ENCODE results near the gene HNRNPF.

Gene HNRNPF

GRCh38 chr10:43401627-43402026, 7.4 kb downstream of the HNRNPF start:
- TF ChIP-seq CTCF (IDR thresholded peaks at IDR 0.05; ENCODE audit: low read depth, low read length): no peak
- DNase-seq (ENCODE audit: low read depth in 2 of 2): no peak

GRCh38 chr10:43399320-43400310, 9.4 kb downstream of the HNRNPF start:
- peak; percentile 41 to 76 for DNase-seq (ENCODE audit: low read depth in 2 of 2)
- no peak for TF ChIP-seq CTCF (IDR thresholded peaks at IDR 0.05; ENCODE audit: low read depth, low read length)
- H3K4me3 ChIP-seq (replicated peaks in 1 of 2; ENCODE audit: low read depth in 2 of 2, low read length in 2 of 2): no peak overlapping the region

More at GRCh38 chr10:43401627-43402026, 7.4 kb downstream of the HNRNPF start:
- no peak overlapping the region for H3K4me3 ChIP-seq (replicated peaks in 1 of 2; ENCODE audit: low read depth in 2 of 2, low read length in 2 of 2)

GRCh38 chr10:43398939-43399319, 10.1 kb downstream of the HNRNPF start:
- no peak for DNase-seq (ENCODE audit: low read depth in 2 of 2)
- no peak overlapping the region for H3K4me3 ChIP-seq (replicated peaks in 1 of 2; ENCODE audit: low read depth in 2 of 2, low read length in 2 of 2)
- TF ChIP-seq CTCF (IDR thresholded peaks at IDR 0.05; ENCODE audit: low read depth, low read length): no peak

GRCh38 chr10:43396928-43397624, 11.9 kb downstream of the HNRNPF start:
- peak overlapping the region; percentile 46 to 68 for H3K4me3 ChIP-seq (replicated peaks in 1 of 2; ENCODE audit: low read depth in 2 of 2, low read length in 2 of 2)
- no peak for TF ChIP-seq CTCF (IDR thresholded peaks at IDR 0.05; ENCODE audit: low read depth, low read length)
- DNase-seq (ENCODE audit: low read depth in 2 of 2): peak; percentile 81 to 87

GRCh38 chr10:43396061-43396927, 12.7 kb downstream of the HNRNPF start:
- peak; percentile 70 to 80 for DNase-seq (ENCODE audit: low read depth in 2 of 2)
- no peak for TF ChIP-seq CTCF (IDR thresholded peaks at IDR 0.05; ENCODE audit: low read depth, low read length)
- H3K4me3 ChIP-seq (replicated peaks in 1 of 2; ENCODE audit: low read depth in 2 of 2, low read length in 2 of 2): peak overlapping the region; percentile 62 to 68

GRCh38 chr10:43395571-43396060, 13.4 kb downstream of the HNRNPF start:
- no peak for TF ChIP-seq CTCF (IDR thresholded peaks at IDR 0.05; ENCODE audit: low read depth, low read length)
- peak in 1 of 2 donors; percentile 39 for DNase-seq (ENCODE audit: low read depth in 2 of 2)
- peak overlapping the region; percentile 62 to 68 for H3K4me3 ChIP-seq (replicated peaks in 1 of 2; ENCODE audit: low read depth in 2 of 2, low read length in 2 of 2)

Measured in cardiac fibroblast (primary cell).